H1 (cell line): Measurements from ENCODE around the gene A3GALT2.

Experiments used
- CREB1 ChIP-seq: IDR thresholded peaks from 2 replicates; pipeline ENCODE4 v1.6.1; 2012; ENCODE audit warnings: inconsistent platforms
- EP300 ChIP-seq, 2 experiments: IDR thresholded peaks; 1 replicate in 1 of 2; 2 replicates in 1 of 2; pipeline ENCODE4 v1.6.1; 2011 to 2012; ENCODE audit warnings: low read depth in 2 of 2, low read length in 2 of 2, mild to moderate bottlenecking in 2 of 2, borderline replicate concordance in 1 of 2, inconsistent platforms in 1 of 2, moderate library complexity in 1 of 2
- EZH2 ChIP-seq: fragments of 200-600 bp; sonication (generic); IDR thresholded peaks from 2 replicates; pipeline ENCODE4 v1.7.1; 2012; ENCODE audit warnings: low read depth, mild to moderate bottlenecking, moderate library complexity, low read length, inconsistent platforms; ENCODE audit not compliant: severe bottlenecking
- HDAC6 ChIP-seq: IDR thresholded peaks from one replicate; pipeline ENCODE4 v1.7.1; 2012; ENCODE audit warnings: low read depth, mild to moderate bottlenecking, inconsistent platforms, low read length, moderate library complexity
- JUND ChIP-seq: IDR thresholded peaks from 2 replicates; pipeline ENCODE4 v1.6.1; 2011; ENCODE audit warnings: mild to moderate bottlenecking, improper control_type of control experiment, low read length
- MAFK ChIP-seq: IDR thresholded peaks from 2 replicates; pipeline ENCODE4 v1.6.1; 2012; ENCODE audit warnings: low read depth, mild to moderate bottlenecking, improper control_type of control experiment, low read length
- POLR2A ChIP-seq, 2 experiments: IDR thresholded peaks; 1 replicate in 1 of 2; 2 replicates in 1 of 2; pipeline ENCODE4 v1.6.1; 2011; ENCODE audit warnings: low read depth in 2 of 2, low read length in 2 of 2, mild to moderate bottlenecking in 2 of 2; ENCODE audit errors: control extremely low read depth in 1 of 2
- POU5F1 ChIP-seq: IDR thresholded peaks from 2 replicates; pipeline ENCODE4 v1.6.1; 2011; ENCODE audit warnings: low read depth, mild to moderate bottlenecking, low read length, moderate library complexity
- RAD21 ChIP-seq, 2 experiments: IDR thresholded peaks in 1 of 2; conservative IDR thresholded peaks in 1 of 2; 2 replicates each; pipeline ENCODE4 v1.6.1; 2011; ENCODE audit warnings: low read depth in 2 of 2, low read length in 2 of 2, improper control_type of control experiment in 1 of 2, inconsistent platforms in 1 of 2, mild to moderate bottlenecking in 1 of 2, moderate library complexity in 1 of 2
- RBBP5 ChIP-seq: IDR thresholded peaks from 2 replicates; pipeline ENCODE4 v1.7.1; 2012; ENCODE audit warnings: low read depth, mild to moderate bottlenecking, inconsistent platforms, low read length, moderate library complexity, borderline replicate concordance
- RXRA ChIP-seq: IDR thresholded peaks from 2 replicates; pipeline ENCODE4 v1.6.1; 2011; ENCODE audit warnings: low read depth, mild to moderate bottlenecking, low read length, moderate library complexity; ENCODE audit not compliant: insufficient read depth
- TAF1 ChIP-seq: IDR thresholded peaks from 2 replicates; pipeline ENCODE4 v1.6.1; 2011; ENCODE audit warnings: mild to moderate bottlenecking, low read depth, low read length
- TF ChIP-seq, protein P1 (sequence below), 3 experiments: IDR thresholded peaks; 1 replicate in 2 of 3; 2 replicates in 1 of 3; pipeline versions ENCODE4 v1.5.1 to v1.6.1; 2011; ENCODE audit warnings: low read length in 3 of 3, mild to moderate bottlenecking in 3 of 3, inconsistent platforms in 2 of 3, low read depth in 1 of 3, moderate library complexity in 1 of 3; ENCODE audit not compliant: insufficient read depth in 1 of 3; ENCODE audit errors: control extremely low read depth in 1 of 3

DNA sequence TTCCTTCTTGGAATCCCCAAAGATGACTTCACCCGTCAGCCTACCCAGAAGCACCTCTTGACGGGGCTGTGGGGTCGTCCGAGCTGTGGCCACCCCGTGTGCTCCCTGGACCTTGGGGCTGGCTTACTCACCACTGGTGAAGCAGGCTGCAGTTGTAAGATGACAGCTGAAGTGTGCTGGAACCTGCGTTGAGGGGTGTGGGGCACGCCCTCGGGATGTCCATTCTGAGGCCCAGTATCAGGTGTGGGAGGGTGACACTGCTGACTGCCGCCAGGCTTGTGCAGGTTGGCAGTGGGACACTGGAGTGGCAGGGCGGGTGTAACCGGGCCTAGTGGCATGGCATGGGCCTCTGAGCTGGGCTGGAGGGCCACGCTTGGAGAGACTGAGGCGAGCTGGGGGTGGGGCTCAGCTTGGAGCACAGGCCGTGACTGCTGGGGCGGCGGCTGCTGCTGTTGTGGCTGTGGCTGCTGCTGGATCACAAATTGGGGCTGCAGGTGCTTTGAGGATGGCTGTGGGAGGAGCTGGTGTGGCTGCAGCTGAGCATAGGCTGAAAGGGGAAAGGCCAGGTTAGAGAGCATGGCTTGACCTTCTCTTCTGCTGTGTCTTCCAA, 33.9 kb upstream of the A3GALT2 start:
- TF ChIP-seq, protein P1, sequence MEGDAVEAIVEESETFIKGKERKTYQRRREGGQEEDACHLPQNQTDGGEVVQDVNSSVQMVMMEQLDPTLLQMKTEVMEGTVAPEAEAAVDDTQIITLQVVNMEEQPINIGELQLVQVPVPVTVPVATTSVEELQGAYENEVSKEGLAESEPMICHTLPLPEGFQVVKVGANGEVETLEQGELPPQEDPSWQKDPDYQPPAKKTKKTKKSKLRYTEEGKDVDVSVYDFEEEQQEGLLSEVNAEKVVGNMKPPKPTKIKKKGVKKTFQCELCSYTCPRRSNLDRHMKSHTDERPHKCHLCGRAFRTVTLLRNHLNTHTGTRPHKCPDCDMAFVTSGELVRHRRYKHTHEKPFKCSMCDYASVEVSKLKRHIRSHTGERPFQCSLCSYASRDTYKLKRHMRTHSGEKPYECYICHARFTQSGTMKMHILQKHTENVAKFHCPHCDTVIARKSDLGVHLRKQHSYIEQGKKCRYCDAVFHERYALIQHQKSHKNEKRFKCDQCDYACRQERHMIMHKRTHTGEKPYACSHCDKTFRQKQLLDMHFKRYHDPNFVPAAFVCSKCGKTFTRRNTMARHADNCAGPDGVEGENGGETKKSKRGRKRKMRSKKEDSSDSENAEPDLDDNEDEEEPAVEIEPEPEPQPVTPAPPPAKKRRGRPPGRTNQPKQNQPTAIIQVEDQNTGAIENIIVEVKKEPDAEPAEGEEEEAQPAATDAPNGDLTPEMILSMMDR (IDR thresholded peaks at IDR 0.05; ENCODE audit: control extremely low read depth in 1 of 3, insufficient read depth in 1 of 3, low read depth in 1 of 3, low read length in 3 of 3), result no peak
- TF ChIP-seq EZH2 (no peak), JUND (no peak), TAF1 (no peak), POU5F1 (no peak), POLR2A (IDR thresholded peaks at IDR 0.05; ENCODE audit: control extremely low read depth in 1 of 2, low read depth in 2 of 2, low read length in 2 of 2) (no peak), MAFK (no peak), EP300 (IDR thresholded peaks at IDR 0.05; ENCODE audit: borderline replicate concordance in 1 of 2, low read depth in 2 of 2, low read length in 2 of 2) (no peak), RBBP5 (no peak), RXRA (no peak), HDAC6 (no peak), CREB1 (no peak), RAD21 (IDR thresholded peaks at IDR 0.05 in 1 of 2, conservative IDR thresholded peaks at IDR 0.05 in 1 of 2; ENCODE audit: low read depth in 2 of 2, low read length in 2 of 2) (no peak)
